HG03280 (cell line): ENCODE results near the gene RGS8.

Experiments
- ATAC-seq: cut with Tn5 transposase; IDR thresholded peaks from one replicate; pipeline ENCODE4 v1.9.1; 2021; ENCODE audit warnings: mild to moderate bottlenecking, moderate library complexity; ENCODE audit not compliant: unreplicated experiment

Gene RGS8

GRCh38 chr1:182672487-182672836 is 11.9 kb downstream of the RGS8 start:
- ATAC-seq = no peak

- ATAC-seq = no peak
These were observed 12.5 kb downstream of the RGS8 start for GRCh38 chr1:182671750-182672486.

GRCh38 chr1:182670032-182670749 is 14.2 kb downstream of the RGS8 start:
- ATAC-seq = no peak

GRCh38 chr1:182669266-182669665 is 15.1 kb downstream of the RGS8 start:
- ATAC-seq = no peak

- ATAC-seq = no peak
These were observed 15.8 kb downstream of the RGS8 start for GRCh38 chr1:182668521-182669054.

GRCh38 chr1:182667848-182668505 is 16.4 kb downstream of the RGS8 start:
- no peak for ATAC-seq

GRCh38 chr1:182666706-182667105 is 17.7 kb downstream of the RGS8 start:
- no peak for ATAC-seq

- ATAC-seq = no peak
These were observed 20.1 kb downstream of the RGS8 start for GRCh38 chr1:182664296-182664695.

- ATAC-seq = no peak
These were observed 21.4 kb downstream of the RGS8 start for GRCh38 chr1:182662956-182663355.

GRCh38 chr1:182662121-182662890 is 22.1 kb downstream of the RGS8 start:
- ATAC-seq = no peak

GRCh38 chr1:182658055-182658454 is 26.3 kb downstream of the RGS8 start:
- ATAC-seq = no peak

GRCh38 chr1:182656842-182657397 is 27.5 kb downstream of the RGS8 start:
- ATAC-seq = no peak

- ATAC-seq = no peak
These were observed 30.4 kb downstream of the RGS8 start for GRCh38 chr1:182653986-182654385.

GRCh38 chr1:182652933-182653332 is 31.5 kb downstream of the RGS8 start:
- ATAC-seq = no peak

- no peak for ATAC-seq
These were observed 33.1 kb downstream of the RGS8 start for GRCh38 chr1:182651339-182651724.

GRCh38 chr1:182650678-182651338 is 33.6 kb downstream of the RGS8 start:
- ATAC-seq = no peak

GRCh38 chr1:182649041-182649440 is 35.3 kb downstream of the RGS8 start:
- no peak for ATAC-seq

- no peak for ATAC-seq
These were observed 37.6 kb downstream of the RGS8 start for GRCh38 chr1:182646739-182647138.

- no peak for ATAC-seq
These were observed 39.5 kb downstream of the RGS8 start for GRCh38 chr1:182644886-182645285.

GRCh38 chr1:182643699-182644098 is 40.7 kb downstream of the RGS8 start:
- no peak for ATAC-seq
